HG03469 (cell line): Measurements from ENCODE around the gene HSP90AB1.

Experiments
- ATAC-seq: cut with Tn5 transposase; IDR thresholded peaks from one replicate; pipeline ENCODE4 v1.9.1; 2021; ENCODE audit warnings: mild to moderate bottlenecking, moderate library complexity, moderate number of reproducible peaks; ENCODE audit not compliant: unreplicated experiment

The HSP90AB1 gene

DNA sequence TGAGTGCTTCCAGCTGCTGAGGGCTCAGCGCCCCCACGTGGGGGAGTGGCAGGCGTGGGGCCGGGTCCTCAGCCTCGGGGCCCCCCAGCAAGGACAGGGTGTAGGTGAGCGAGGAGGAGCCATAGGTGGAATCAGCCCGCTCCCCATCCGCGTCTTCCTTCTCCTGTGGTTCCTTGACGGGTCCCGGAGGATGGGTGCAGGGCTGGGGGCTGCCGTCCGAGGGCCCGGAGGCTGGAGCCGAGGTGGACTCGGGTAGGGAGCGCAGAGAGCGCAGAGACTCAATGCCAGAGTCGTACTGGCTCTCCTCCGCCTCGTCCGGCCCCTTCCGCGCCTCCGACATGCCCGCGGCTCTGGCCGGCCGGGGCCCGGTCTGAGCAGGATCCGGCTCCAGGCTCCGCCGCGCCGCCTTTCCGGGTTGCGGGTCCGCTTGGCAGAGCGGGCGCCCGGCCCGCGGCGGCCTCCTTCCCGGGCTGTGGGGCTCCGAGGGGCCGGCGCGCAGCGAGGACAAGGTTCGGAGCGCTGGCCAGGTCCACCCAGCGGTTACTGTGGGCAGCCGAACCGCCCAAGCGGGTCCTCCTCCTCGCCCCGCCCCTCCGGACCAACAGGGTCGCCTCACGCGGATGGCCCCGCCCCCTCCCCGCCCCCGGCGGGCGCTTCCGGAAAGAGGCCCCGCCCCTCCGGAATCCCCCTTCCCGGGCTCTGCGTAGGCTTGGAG lies 18.3 kb downstream of the HSP90AB1 start, which contains the start of gene NFKBIE:
Gene NFKBIE, minus strand, starts transcription at position 545 of the 715 bp plus-strand sequence. Its CDS starts 205 bp downstream, at position 340.
- ATAC-seq = no peak

DNA sequence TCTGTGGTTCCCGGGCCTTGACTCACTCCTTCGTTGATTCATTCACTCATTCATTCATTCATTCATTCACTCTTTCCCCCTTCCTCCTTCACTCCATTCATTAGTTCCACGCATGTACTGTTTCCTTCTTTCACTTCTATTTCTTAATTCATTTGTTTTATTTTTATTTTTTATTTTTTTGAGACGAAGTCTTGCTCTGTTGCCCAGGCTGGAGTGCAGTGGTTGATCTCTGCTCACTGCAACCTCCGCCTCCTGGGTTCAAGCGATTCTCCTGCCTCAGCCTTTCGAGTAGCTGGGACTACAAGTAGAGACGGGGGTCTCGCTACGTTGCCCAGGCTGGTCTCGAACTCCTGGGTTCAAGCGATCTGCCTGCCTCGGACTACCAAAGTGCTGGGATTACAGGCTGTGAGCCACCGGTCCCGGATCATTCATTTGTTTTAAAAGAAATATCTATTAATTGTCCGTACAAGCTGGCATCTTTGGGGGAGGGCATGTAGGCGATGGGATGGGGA lies 18.9 kb downstream of the HSP90AB1 start:
- ATAC-seq = no peak

DNA sequence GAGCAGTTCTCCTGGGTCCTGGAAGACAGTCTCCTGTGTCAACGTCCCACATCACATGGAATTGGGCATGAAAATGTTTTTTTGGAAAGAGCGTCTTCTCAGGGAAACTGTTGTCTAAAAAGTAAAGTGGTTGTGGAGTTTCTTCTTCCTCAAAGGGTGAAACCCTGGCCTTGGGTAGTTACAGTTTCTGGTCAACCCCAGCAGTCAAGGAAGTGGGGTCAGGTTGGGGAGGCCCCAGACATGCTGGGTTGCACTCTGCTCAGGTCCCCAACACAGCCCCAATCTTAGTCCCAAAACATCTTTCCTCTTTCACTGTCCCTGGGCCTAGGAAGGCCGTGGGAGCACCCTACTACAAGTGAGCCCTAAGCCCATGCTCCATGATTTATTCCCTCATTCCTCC lies 19.4 kb downstream of the HSP90AB1 start:
- ATAC-seq = no peak

DNA sequence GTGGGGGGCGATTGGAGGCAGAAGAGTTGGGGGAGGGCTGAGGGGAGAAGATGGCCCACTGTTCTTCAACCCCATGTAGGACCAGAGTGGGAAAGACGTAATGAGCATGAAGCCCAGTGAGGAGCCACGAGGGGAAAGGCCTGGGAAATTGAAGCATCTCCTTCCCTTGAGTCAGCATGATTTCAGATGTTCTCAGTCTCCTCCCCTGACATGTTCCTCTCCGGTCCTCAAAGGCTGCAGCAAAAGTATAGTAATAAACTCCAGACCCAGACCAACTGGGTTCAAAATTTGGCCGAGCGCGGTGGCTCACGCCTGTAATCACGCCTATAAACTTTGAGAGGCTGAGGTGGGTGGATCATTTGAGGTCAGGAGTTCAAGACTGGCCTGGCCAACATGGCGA lies 20.4 kb downstream of the HSP90AB1 start:
- no peak for ATAC-seq

DNA sequence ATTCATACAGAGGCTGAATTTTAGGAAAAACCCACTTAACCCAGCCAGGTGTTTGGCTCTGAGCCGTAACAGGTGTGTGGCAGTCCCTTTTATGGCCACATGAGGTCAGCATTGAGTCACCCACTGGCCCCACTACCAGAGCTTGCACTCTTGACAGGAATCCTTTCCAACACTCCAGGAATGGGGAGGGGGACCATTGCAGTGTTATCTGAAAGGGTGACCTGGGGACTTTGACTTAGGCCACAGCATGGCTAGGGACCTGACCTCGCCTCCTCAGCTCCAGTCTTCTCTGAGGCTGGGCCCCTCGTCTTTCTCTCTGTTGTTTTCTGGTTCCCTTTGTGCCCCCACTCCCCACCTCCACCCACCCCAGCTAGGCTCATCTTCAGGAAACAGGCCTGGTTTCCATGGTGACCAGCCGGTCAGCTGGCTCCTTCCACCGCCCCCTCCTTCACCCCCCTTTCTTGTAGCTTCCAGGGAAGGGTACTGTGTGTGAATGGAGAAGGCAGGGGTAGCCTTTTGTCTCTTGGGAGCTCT lies 21.3 kb downstream of the HSP90AB1 start:
- ATAC-seq = no peak

DNA sequence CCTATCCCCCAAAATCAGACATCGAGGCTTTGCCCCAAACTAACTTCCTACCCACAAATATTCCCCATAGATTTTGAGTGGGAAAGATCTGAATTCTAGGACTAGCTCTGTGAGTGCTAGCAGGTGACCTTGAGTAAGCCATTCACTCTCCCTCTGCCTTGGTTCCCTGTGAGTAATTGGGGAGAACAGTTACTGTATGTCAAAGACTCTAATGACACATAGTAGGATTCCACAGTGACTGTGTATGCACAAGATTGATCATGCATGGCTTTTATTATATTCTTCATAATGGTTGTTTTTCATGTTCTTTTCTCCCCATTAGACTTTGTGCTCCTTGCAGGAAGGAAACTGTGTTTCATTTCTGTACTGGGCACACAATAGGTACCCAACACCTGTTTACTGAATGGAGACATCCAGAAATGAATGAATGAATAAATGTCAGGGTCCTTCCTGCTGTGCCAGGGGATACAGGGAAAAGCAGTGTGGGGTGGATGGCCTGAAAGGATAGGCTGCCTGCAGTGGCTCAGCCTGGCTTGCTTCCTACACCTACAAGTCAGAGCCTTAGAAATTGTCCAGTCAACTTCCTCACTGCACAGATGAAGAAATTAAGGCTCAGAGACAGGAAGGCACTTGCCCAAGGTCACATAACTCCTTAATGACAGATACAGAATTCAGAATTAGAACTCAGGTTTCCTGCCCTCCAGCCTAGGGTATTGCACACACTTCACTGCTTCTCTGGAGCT lies 22.4 kb downstream of the HSP90AB1 start:
- ATAC-seq = no peak

DNA sequence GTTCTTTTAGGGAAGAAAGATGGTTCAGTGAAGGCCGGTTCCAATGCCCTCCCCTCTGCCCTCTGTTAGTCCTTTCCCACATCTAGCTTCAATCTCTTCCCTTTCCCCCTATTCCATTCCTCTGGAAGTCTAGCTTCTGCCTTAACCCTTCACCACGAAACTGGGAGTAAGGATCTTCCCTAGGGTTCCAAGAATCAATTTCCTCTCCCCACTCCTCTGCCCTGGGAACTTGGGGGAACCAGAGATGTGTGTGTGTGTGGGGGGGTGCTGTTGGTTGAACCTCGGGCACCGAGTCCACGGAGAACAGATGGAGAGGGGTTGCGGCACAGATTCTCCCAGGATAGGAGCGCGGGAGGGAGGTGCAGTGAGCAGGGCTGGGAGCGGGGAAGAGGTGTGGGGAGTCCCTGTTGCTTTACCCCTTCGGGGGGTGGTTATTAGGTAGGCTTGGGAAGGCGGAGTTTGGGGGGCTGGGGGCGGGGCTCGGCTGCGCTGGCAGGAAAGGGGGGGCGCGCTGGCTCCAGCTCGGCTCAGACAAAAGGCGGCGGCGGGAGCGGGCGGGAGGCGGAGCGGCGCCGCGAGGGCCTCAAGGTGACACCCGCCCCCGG lies 23.1 kb downstream of the HSP90AB1 start, which contains the start of gene TMEM151B:
Gene TMEM151B, plus strand, starts transcription at position 530 of the 605 bp plus-strand sequence. CDS start 293 bp downstream, outside the sequence.
- no peak for ATAC-seq

DNA sequence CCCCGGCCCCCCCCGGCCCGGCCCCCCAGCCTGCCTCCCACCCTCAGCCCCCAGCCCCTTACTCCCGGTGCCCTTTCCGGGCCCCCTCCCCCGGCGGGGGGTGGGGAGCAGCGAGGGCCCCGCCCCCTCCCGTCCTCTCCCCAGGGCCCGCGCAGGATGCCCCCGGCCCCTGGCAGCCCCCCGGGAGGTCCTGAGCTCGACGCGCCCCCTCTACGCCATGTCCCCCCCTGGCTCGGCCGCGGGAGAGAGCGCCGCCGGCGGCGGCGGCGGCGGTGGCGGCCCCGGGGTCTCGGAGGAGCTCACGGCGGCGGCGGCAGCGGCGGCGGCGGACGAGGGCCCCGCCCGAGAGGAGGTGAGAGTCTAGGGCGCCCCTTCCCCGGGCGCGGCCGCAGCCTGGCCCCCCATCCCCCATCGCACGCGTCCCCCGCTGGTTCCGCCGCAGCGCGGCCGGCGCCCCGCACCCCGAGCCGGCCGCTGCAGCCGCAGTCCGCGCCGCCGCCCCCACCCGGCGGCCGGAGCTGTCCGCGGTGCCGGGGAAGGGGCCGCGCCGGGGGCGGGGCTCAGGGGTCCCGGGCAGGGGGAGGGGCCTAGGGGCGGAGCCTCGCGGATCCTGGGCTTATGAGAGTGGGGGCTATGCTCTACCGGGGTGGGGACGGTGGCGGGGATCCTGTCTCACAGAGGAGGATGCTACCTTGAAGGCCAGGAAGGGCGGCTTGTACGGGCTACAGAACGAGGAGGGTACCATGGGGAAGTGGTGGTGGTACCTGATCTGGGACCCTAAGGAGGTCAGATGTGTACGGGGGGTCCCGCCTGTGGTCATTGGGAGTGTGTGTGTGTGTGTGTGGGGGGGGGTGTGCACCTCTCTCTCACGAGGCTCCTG lies 23.9 kb downstream of the HSP90AB1 start:
- no peak for ATAC-seq

DNA sequence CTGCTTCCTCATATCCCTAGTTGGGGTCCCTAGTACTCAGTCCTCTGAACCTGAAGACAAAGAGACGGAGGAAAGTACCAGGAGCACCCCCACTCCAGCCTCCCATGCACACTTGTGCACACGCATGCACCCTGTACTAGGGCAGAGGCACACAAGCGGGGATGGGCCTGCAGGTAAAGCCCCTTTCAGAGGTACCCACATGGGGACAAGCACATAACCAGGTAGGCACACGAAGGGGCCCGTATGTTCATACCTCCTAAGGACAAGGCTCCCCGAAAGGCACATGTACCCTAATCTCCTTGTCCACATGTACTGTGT lies 24.5 kb downstream of the HSP90AB1 start:
- no peak for ATAC-seq

DNA sequence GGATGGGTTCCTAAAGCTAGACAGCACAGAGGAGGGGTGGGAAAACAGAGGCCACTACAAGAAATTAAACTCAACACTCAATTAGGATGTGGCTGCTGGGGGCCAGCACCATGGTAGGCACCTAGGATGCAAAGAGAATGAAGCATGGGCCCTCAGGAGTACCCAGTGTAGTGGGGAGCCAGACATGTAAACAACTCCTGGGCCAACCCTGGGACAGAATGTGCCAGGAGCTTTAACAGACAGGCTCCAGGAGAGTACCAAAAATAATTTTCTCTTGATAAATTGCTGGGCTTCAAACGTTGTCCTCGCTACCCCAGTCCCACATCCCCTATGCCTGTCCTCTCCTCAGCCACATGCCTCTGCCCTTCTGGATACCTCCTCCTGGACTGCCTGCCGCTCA lies 25.0 kb downstream of the HSP90AB1 start:
- no peak for ATAC-seq

DNA sequence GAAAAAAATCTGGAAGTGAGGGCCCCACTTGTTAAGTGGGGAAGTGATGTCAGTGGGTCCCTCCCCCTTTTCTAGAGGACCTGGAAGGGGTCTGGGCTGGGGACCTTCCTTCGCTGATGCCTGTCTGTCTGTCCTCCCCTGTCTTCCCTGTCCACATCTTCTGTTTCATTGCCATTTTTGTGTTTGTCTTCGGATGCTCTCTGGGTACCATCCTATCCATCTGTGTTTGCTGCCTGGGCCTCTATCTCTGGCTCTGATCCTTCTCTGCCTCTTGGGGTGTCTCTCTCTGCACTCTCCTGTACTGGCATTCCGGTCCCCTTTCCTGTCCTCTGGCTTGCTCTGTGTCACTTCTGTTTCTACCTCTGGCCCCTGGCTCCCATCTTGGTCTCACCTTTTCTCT lies 25.6 kb downstream of the HSP90AB1 start:
- no peak for ATAC-seq

DNA sequence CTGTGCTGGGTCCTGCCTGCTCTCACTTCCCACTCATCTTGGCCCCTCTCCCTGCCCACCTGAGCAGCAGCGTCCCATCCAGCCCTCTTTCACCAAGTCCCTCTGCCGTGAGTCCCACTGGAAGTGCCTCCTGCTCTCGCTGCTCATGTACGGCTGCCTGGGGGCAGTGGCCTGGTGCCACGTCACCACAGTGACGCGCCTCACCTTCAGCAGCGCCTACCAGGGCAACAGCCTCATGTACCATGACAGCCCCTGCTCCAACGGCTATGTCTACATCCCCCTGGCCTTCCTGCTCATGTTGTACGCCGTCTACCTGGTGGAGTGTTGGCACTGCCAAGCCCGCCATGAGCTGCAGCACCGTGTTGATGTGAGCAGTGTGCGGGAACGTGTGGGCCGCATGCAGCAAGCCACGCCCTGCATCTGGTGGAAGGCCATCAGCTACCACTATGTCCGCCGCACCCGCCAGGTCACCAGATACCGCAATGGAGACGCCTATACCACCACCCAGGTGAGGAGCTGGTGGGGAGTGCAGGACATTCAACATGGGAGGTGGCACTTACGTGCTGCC lies 26.2 kb downstream of the HSP90AB1 start:
- no peak for ATAC-seq

DNA sequence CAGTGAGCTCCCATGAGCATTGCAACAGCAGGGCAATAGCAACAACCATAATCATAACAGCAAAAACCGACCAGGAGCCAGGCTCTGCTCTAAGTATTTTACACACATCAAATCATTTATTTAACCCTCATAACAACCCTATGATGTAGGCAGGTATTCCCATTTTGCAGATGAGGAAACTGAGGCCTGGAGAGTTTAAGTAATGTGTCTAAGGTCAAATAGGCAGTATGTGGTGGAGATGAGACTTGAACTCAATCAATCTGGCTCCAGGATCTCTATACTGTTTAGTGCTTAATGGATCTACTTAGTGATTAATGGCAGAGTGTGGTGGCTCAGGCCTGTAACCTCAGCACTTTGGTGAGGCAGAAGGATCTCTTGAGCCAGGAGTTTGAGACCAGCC lies 26.7 kb downstream of the HSP90AB1 start:
- ATAC-seq = no peak

DNA sequence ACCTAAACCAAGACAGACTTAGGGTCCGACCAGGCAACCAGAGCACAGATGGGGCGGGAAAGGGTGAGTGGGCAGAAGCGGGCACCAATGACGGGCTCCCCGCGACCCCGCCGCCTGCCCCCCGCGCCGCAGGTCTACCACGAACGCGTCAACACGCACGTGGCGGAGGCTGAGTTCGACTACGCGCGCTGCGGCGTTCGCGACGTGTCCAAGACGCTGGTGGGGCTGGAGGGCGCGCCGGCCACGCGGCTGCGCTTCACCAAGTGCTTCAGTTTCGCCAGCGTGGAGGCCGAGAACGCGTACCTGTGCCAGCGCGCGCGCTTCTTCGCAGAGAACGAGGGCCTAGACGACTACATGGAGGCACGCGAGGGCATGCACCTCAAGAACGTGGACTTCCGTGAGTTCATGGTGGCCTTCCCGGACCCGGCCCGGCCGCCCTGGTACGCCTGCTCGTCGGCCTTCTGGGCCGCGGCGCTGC lies 28.4 kb downstream of the HSP90AB1 start:
- no peak for ATAC-seq

DNA sequence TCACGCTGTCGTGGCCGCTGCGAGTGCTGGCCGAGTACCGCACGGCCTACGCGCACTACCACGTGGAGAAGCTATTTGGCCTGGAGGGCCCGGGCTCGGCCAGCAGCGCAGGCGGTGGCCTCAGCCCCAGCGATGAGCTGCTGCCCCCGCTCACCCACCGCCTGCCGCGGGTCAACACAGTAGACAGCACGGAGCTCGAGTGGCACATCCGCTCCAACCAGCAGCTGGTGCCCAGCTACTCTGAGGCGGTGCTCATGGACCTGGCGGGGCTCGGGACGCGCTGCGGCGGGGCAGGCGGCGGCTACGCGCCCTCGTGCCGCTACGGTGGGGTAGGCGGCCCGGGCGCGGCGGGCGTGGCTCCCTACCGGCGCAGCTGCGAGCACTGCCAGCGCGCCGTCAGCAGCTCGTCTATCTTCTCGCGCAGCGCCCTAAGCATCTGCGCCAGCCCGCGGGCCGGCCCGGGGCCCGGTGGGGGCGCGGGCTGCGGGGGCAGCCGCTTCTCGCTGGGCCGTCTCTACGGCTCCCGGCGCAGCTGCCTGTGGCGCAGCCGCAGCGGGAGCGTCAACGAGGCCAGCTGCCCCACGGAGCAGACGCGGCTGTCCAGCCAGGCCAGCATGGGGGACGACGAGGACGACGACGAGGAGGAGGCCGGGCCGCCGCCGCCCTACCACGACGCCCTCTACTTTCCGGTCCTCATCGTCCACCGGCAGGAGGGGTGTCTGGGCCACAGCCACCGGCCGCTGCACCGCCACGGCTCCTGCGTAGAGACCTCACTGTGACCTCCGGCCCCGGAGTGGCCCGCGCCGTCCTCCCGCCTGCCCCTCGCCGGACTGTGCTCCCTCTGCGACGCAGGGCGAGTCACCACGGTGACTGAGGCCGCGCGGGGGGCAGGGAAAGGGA lies 29.1 kb downstream of the HSP90AB1 start:
- no peak for ATAC-seq

DNA sequence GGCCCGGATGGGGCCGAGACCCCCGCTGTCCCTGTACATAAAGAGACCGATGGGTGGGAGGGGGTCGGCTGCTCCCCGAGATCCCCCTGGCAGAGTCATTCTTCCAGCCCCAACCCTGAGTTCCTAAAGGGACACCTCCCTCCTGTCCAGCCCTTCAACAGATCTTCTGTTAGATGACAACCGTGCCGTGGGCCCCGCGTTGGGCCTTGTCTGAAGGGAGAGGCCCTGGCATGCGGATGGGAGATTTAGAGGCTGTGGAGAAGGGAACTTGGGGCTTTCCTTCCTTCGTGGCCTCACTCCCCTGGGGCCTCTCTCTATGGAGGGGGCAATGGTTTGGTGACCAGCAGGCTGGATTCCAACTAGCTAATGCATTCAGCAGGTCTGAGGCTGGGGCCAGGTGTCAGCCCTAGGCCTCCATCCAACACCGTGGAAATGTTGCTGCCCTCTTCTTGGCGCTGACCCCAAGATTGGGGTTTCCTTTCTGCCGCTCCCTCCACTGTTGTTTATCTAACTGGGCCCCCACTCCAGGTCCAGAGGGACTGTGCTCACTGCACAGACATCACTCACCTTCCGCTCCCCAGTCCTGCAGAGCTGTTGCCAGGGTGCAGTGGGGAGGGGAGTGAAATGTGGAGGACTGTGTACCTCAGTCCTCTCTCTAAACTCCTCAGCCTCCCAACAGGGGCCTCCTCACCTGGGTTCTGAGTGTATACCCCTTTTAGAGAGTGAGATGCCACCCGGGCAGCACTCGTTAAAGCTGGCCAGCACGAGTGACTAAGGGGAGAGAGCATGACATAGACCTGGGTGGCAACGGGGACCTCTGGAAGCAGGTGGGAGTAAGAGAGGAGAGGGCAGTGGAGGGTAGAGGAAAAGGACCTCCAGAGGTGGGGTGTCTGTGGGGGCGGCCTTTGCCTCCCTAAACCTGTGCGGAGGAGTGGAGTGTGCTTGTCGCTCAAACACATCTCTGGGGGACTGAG lies 30.1 kb downstream of the HSP90AB1 start:
- no peak for ATAC-seq

DNA sequence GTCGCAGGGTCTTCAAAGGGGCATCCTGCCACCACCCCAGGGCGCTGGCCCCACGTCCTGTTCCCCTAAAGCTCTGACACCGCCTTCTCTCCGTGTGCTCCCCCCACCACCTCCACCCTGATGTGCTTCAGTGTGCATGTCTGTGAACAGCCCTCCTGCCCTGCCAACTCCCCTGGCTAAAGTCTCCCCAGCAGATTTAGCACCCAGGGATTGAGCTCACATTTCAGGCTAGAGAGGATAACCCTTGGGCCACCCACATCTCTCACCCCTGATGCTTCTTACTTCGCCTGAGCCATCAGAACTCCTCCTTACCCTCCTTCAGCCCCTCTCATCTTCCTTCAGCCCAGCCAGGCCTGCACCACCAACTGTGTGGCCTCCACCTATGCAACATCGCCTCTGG lies 30.9 kb downstream of the HSP90AB1 start:
- no peak for ATAC-seq

DNA sequence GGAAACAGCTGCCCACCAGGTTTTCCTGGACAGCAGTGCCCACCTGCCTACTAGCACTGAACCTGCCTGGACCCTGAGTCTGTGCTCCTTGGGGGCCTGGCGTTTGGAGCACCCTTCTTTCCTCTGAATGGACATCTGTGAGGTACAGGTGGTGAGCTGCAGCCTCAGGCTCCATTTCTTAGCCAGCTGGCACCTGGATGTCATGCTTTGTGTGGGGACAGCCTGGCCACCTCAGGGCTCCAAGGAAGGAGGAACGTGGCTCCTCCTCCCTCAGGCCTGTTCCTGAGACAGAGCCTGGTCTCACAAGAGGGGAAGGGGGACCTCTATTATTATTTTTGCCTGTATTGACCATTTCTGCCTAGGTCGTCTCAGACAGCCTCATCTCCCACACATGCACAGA lies 31.4 kb downstream of the HSP90AB1 start:
- ATAC-seq = no peak
